Raji (cell line): Measurements from ENCODE around the gene USP53.

Experiments used
- POLR2A ChIP-seq: IDR thresholded peaks from 2 replicates; pipeline ENCODE4 v1.6.1; 2011; ENCODE audit warnings: low read depth, low read length, control low read depth; ENCODE audit not compliant: insufficient read depth

Gene USP53

GRCh38 chr4:119242417-119242816 is 29.9 kb downstream of the USP53 start:
- TF ChIP-seq POLR2A = no peak

GRCh38 chr4:119243868-119244267 is 31.4 kb downstream of the USP53 start:
- TF ChIP-seq POLR2A = no peak

- no peak for TF ChIP-seq POLR2A
These were observed 31.8 kb downstream of the USP53 start for GRCh38 chr4:119244344-119244743.

GRCh38 chr4:119244832-119245231 is 32.3 kb downstream of the USP53 start:
- TF ChIP-seq POLR2A = no peak

- no peak for TF ChIP-seq POLR2A
These were observed 33.7 kb downstream of the USP53 start for GRCh38 chr4:119246177-119246733.

- no peak for TF ChIP-seq POLR2A
These were observed 48.0 kb downstream of the USP53 start for GRCh38 chr4:119260528-119260927.

- no peak for TF ChIP-seq POLR2A
These were observed 49.5 kb downstream of the USP53 start for GRCh38 chr4:119261986-119262385.

- TF ChIP-seq POLR2A = no peak
These were observed 52.2 kb downstream of the USP53 start for GRCh38 chr4:119264743-119265142.

GRCh38 chr4:119266153-119266552 is 53.6 kb downstream of the USP53 start:
- TF ChIP-seq POLR2A = no peak

GRCh38 chr4:119268466-119268865 is 56.0 kb downstream of the USP53 start:
- no peak for TF ChIP-seq POLR2A

GRCh38 chr4:119271361-119272085 is 59.0 kb downstream of the USP53 start:
- no peak for TF ChIP-seq POLR2A

- TF ChIP-seq POLR2A = no peak
These were observed 68.9 kb downstream of the USP53 start for GRCh38 chr4:119281393-119281792.

GRCh38 chr4:119284876-119285780 is 72.6 kb downstream of the USP53 start:
- TF ChIP-seq POLR2A = no peak

- no peak for TF ChIP-seq POLR2A
These were observed 74.0 kb downstream of the USP53 start for GRCh38 chr4:119286377-119287002.

GRCh38 chr4:119289313-119289712 is 76.8 kb downstream of the USP53 start:
- no peak for TF ChIP-seq POLR2A
